Measurements from ENCODE around the gene CDCP2. TPM values are rescaled to one million over a fixed set of nuclear protein-coding genes. Genes with fewer than 3 reads are reported as not detected.

The CDCP2 gene
- total and polyA plus RNA-seq, 7 donors, result not detected

DNA sequence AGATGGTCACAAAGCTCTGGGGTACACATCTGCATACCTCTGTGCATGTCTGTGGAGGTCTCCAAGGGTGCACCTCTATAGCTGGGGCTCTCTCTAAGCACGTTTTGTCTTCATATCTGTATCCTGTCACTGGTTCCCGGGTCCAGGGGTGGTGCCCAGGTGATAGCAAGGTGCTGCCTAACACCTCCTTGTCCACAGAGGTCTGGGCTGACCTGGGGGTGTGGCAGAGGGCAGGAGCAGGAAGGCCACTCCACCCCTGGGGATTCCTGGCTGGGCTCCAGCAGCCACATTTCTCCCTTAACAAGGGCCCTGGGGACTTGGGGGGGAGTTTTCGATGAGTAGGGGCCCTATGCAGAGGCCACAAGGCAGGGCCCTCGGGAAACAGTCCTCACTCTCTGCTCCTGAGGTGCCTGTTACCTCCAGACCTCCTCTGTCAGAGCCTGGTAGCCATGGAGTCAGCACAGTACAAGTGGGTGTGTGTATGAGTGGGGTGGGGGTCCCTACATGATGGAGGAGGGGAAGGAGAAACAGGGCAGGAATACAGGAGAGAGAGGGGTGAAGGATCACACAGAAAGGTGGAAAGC is 7.0 kb upstream of the CDCP2 start:
- H3K27me3 ChIP-seq (ENCODE audit: insufficient read depth in 3 of 3, low read length in 2 of 3), result no peaks in the 10 kb centered on the region
- H3K4me3 ChIP-seq, result no peak overlapping the region
- ATAC-seq, result no peak
- H3K4me1 ChIP-seq, result no peaks in the 10 kb centered on the region
- H3K9me3 ChIP-seq, result no peaks in the 10 kb centered on the region
- TF ChIP-seq CTCF (IDR thresholded peaks at IDR 0.05), result no peak
- DNase-seq, result no peak
- intact Hi-C loops (cut with DNase I), result no loop called here
- WGBS, 3 donors, result 78 to 85% (median 78%) methylated on average over 4 of the region's 4 CpGs
- no peaks in the 10 kb centered on the region for H3K36me3 ChIP-seq (ENCODE audit: insufficient read depth in 1 of 2, low read depth in 1 of 2)
- H3K27ac ChIP-seq, result no peak overlapping the region

GRCh38 chr1:54158071-54158470 is 5.3 kb upstream of the CDCP2 start:
- DNase-seq (peak in 1 of 2 donors; percentile 29), ATAC-seq (peak in 2 of 4 donors; percentile 43 to 50)
- WGBS, 3 donors, result 79 to 100% (median 82%) methylated on average over 3 of the region's 3 CpGs
- H3K9me3 ChIP-seq, result no peaks in the 10 kb centered on the region
- H3K4me3 ChIP-seq, result no peak overlapping the region
- no peaks in the 10 kb centered on the region for H3K36me3 ChIP-seq (ENCODE audit: insufficient read depth in 1 of 2, low read depth in 1 of 2)
- intact Hi-C loops (cut with DNase I), result no loop called here
- H3K27ac ChIP-seq, result no peak overlapping the region
- H3K4me1 ChIP-seq, result peaks cover 14% of the 10 kb centered on the region
- H3K27me3 ChIP-seq (ENCODE audit: insufficient read depth in 3 of 3, low read length in 2 of 3), result no peaks in the 10 kb centered on the region
- no peak for TF ChIP-seq CTCF (IDR thresholded peaks at IDR 0.05)

DNA sequence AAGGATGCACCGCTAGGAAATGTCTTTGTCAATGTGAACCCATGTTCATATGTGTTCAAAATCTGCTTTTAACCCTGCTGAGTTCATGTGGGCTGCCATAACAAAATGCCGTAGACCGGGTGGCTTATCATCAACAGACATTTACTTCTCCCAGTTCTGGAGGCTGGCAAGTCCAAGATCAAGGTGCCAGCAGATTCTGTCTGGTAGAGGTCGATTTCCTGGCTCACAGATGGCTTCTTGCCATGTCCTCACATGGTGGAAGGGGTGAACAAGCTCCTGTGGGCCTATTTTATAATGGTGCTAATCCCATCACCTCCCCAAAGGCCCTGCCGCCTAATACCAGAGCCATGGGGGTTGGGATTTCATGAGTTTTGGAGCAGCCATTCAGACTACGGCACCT is 4.6 kb upstream of the CDCP2 start:
- ATAC-seq (no peak), DNase-seq (no peak)
- TF ChIP-seq CTCF (IDR thresholded peaks at IDR 0.05), result no peak
- intact Hi-C loops (cut with DNase I), result no loop called here
- Histone ChIP-seq H3K27ac (no peak overlapping the region), H3K4me3 (no peak overlapping the region), H3K9me3 (no peaks in the 10 kb centered on the region), H3K27me3 (ENCODE audit: insufficient read depth in 3 of 3, low read length in 2 of 3) (no peaks in the 10 kb centered on the region), H3K36me3 (ENCODE audit: insufficient read depth in 1 of 2, low read depth in 1 of 2) (no peaks in the 10 kb centered on the region), H3K4me1 (peaks cover 15% of the 10 kb centered on the region)
- WGBS, 3 donors, result 80 to 93% (median 81%) methylated on average over 6 of the region's 6 CpGs

DNA sequence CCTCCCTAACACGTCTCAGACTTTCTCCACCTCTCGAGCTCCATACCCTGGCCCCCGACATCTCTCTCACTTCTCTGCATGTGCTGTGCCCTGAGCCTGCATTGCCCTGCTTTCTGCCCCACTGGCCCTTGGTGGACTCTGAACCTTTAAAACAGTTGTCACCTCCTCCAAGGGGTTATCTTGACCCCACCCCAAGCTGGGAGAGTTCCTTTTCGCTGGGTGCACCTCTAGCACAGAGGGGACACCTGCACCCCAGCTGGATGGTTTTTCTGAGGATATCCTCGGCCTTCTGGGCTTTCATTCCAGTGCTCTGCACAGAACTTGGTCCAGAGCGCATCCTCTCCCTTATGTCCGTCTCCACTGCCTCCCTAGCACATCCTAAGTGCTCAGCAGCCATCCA is 4.2 kb upstream of the CDCP2 start:
- Histone ChIP-seq H3K27me3 (ENCODE audit: insufficient read depth in 3 of 3, low read length in 2 of 3) (no peaks in the 10 kb centered on the region), H3K4me3 (no peak overlapping the region), H3K9me3 (no peaks in the 10 kb centered on the region), H3K4me1 (peaks cover 15% of the 10 kb centered on the region), H3K27ac (no peak overlapping the region), H3K36me3 (ENCODE audit: insufficient read depth in 1 of 2, low read depth in 1 of 2) (no peaks in the 10 kb centered on the region)
- DNase-seq (peak in 1 of 2 donors; percentile 17), ATAC-seq (no peak)
- 91 to 96% (median 95%) methylated on average over 7 of the region's 7 CpGs for WGBS, 3 donors
- TF ChIP-seq CTCF (IDR thresholded peaks at IDR 0.05), result no peak
- intact Hi-C loops (cut with DNase I), result no loop called here

GRCh38 chr1:54156201-54156600 is 3.4 kb upstream of the CDCP2 start:
- no peaks in the 10 kb centered on the region for H3K27me3 ChIP-seq (ENCODE audit: insufficient read depth in 3 of 3, low read length in 2 of 3)
- intact Hi-C loops (cut with DNase I), result no loop called here
- WGBS, 3 donors, result 92 to 100% (median 98%) methylated on average over 3 of the region's 3 CpGs
- H3K9me3 ChIP-seq, result no peaks in the 10 kb centered on the region
- peaks cover 15% of the 10 kb centered on the region for H3K4me1 ChIP-seq
- no peak overlapping the region for H3K27ac ChIP-seq
- ATAC-seq (no peak), DNase-seq (peak in 1 of 2 donors; percentile 3)
- H3K4me3 ChIP-seq, result no peak overlapping the region
- no peak for TF ChIP-seq CTCF (IDR thresholded peaks at IDR 0.05)
- H3K36me3 ChIP-seq (ENCODE audit: insufficient read depth in 1 of 2, low read depth in 1 of 2), result no peaks in the 10 kb centered on the region
